Astrocyte of the cerebellum (primary cell): Measurements from ENCODE around the gene ULBP2.

Experiments used
- DNase-seq: peaks from one replicate; pipeline ENCODE4 v3.0.0-alpha.2; 2011; ENCODE audit warnings: low read depth
- H3K4me3 ChIP-seq: 2 replicates; pipeline ENCODE4 v1.5.1; 2011; ENCODE audit warnings: mild to moderate bottlenecking, low read depth, low read length, moderate library complexity
- CTCF ChIP-seq: IDR thresholded peaks from 2 replicates; pipeline ENCODE4 v1.5.1; 2012; ENCODE audit warnings: low read length, low read depth, moderate library complexity, mild to moderate bottlenecking; ENCODE audit errors: missing control alignments
- in situ Hi-C: cut with HindIII; loops from 2 replicates; pipeline ENCODE4 v1.10.0; 2017; ENCODE audit warnings: low sequenced_read_pairs

The ULBP2 gene

GRCh38 chr6:149898966-149899365 is 42.8 kb upstream of the ULBP2 start:
- in situ Hi-C loops, result no loop called here

GRCh38 chr6:149899486-149899885 is 42.3 kb upstream of the ULBP2 start:
- TF ChIP-seq CTCF, result no peak
- in situ Hi-C loops, result no loop called here
- H3K4me3 ChIP-seq, result no peak overlapping the region
- no peak for DNase-seq

More at GRCh38 chr6:149898966-149899365, 42.8 kb upstream of the ULBP2 start:
- no peak overlapping the region for H3K4me3 ChIP-seq
- no peak for TF ChIP-seq CTCF
- no peak for DNase-seq

- no peak for TF ChIP-seq CTCF
- no peak for DNase-seq
- H3K4me3 ChIP-seq, result no peak overlapping the region
- in situ Hi-C loops, result loop anchor here (10.0 kb wide), 1 partner anchor 45 kb away; no protein-coding TSS in a partner anchor
Measured at GRCh38 chr6:149899926-149900619, 41.7 kb upstream of the ULBP2 start.

GRCh38 chr6:149900620-149901443 is 41.0 kb upstream of the ULBP2 start:
- no peak for DNase-seq
- in situ Hi-C loops, result loop anchor here (10.0 kb wide), 1 partner anchor 46 kb away; no protein-coding TSS in a partner anchor
- no peak for TF ChIP-seq CTCF
- H3K4me3 ChIP-seq, result no peak overlapping the region

- H3K4me3 ChIP-seq, result no peak overlapping the region
- in situ Hi-C loops, result loop anchor here (10.0 kb wide), 1 partner anchor 47 kb away; no protein-coding TSS in a partner anchor
- no peak for TF ChIP-seq CTCF
- DNase-seq, result no peak
Measured at GRCh38 chr6:149901444-149902140, 40.2 kb upstream of the ULBP2 start.

GRCh38 chr6:149903938-149904611 is 37.7 kb upstream of the ULBP2 start:
- no peak overlapping the region for H3K4me3 ChIP-seq
- in situ Hi-C loops, result loop anchor here (10.0 kb wide), 1 partner anchor 49 kb away; no protein-coding TSS in a partner anchor
- no peak for DNase-seq
- no peak for TF ChIP-seq CTCF
